Left ventricle myocardium inferior (tissue), 1 donor: ENCODE data around the gene PPIE. TPM values are rescaled to one million over a fixed set of nuclear protein-coding genes. Genes with fewer than 3 reads are reported as not detected.

Experiments used
- DNase-seq: peaks from one replicate; pipeline ENCODE4 v3.0.0-alpha.2; 2020
- H3K27ac ChIP-seq: fragments of 200-600 bp; replicated peaks from 2 replicates; pipeline ENCODE4 v1.8.0; 2021
- H3K27me3 ChIP-seq: fragments of 200-600 bp; 2 replicates; pipeline ENCODE4 v1.8.0; 2021; ENCODE audit warnings: low read depth
- H3K36me3 ChIP-seq: fragments of 200-600 bp; 2 replicates; pipeline ENCODE4 v1.8.0; 2021
- H3K4me1 ChIP-seq: fragments of 200-600 bp; 2 replicates; pipeline ENCODE4 v1.8.0; 2021
- H3K4me3 ChIP-seq: fragments of 200-600 bp; 2 replicates; pipeline ENCODE4 v1.8.0; 2021; ENCODE audit warnings: mild to moderate bottlenecking, moderate library complexity
- H3K9me3 ChIP-seq: fragments of 200-600 bp; replicated peaks from 2 replicates; pipeline ENCODE4 v1.8.0; 2021
- CTCF ChIP-seq: fragments of 200-600 bp; IDR thresholded peaks from 2 replicates; pipeline ENCODE4 v1.8.0; 2021; ENCODE audit warnings: antibody characterized with exemption, mild to moderate bottlenecking, borderline replicate concordance
- intact Hi-C: fragments of 100-400 bp; cut with micrococcal nuclease; formaldehyde crosslinking; loops from one replicate; pipeline ENCODE4 v1.11.0; 2022
- total RNA-seq: library from RNA; stranded (reverse); fragmentation: NEBNext Ultra II Directional; extraction: Animal tissue kit (Norgen Biotek cat#: 25700); gene quantifications from one replicate; pipeline ENCODE4 v1.2.1, GENCODE V29; 2021
- donor health status: DM: no; HTN: yes; CAD: no; lungs with severe emphysema.

The PPIE gene
- total RNA-seq, 1 donor from 2014 or later: 29.4 TPM

DNA sequence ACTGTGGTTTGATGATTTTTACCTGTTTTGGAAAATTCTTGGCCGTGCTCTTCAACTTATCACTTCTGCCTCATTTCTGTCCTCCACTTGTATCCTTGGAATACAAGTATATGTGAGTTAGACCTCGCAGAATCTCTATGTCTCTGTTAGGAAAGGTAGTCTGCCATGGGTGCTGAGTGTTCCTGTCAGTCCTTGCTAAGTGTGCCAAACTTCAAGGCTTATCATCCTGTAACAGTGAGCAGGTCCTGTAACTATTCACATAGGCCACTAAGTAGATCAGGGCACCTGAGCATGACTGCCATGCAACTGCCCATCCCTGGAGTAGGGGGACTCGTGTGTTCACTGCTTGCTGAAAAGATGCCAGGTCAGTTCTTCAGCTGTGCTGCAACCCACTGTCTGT is 74.2 kb downstream of the PPIE start:
- no peak for TF ChIP-seq CTCF
- H3K4me1 ChIP-seq: no peaks in the 10 kb centered on the region
- H3K27ac ChIP-seq: no peak overlapping the region
- no peak for DNase-seq
- no peaks in the 10 kb centered on the region for H3K9me3 ChIP-seq
- no peaks in the 10 kb centered on the region for H3K36me3 ChIP-seq
- peaks cover 24% of the 10 kb centered on the region for H3K27me3 ChIP-seq
- no peak overlapping the region for H3K4me3 ChIP-seq
- intact Hi-C loops: no loop called here

Other genes with a start within 250 kb of the PPIE start
- 0.16 TPM for gene BMP8A, start 247.2 kb upstream of the PPIE start, total RNA-seq
- 210 TPM for gene PABPC4, start 162.1 kb upstream of the PPIE start, total RNA-seq
- 21.2 TPM for gene HEYL, start 99.2 kb upstream of the PPIE start, total RNA-seq
- gene NT5C1A, start 66.8 kb upstream of the PPIE start, total RNA-seq: 26.8 TPM
- gene HPCAL4, start 47.4 kb upstream of the PPIE start, total RNA-seq: 0.88 TPM
- 0.88 TPM for gene OXCT2, start 32.5 kb downstream of the PPIE start, total RNA-seq
- 0.33 TPM for gene BMP8B, start 50.0 kb downstream of the PPIE start, total RNA-seq
- 12.5 TPM for gene TRIT1, start 144.6 kb downstream of the PPIE start, total RNA-seq
- gene MYCL, start 163.0 kb downstream of the PPIE start, total RNA-seq: 0.44 TPM
- gene MFSD2A, start 216.3 kb downstream of the PPIE start, total RNA-seq: 0.22 TPM